GM12891 (cell line): Measurements from ENCODE around the gene TK2.

Source experiments
- DNase-seq: peaks from one replicate; pipeline ENCODE4 v3.0.0; 2011; ENCODE audit warnings: low spot score; ENCODE audit not compliant: insufficient read length
- FAIRE-seq: peaks from 2 replicates; lab custom pipeline; 2011; peaks lifted over from hg19 to GRCh38; lab: Jason Lieb, UNC
- PAX5 ChIP-seq: IDR thresholded peaks from 2 replicates; pipeline ENCODE4 v1.6.1; 2011; ENCODE audit warnings: low read length, moderate library complexity, mild to moderate bottlenecking; ENCODE audit not compliant: insufficient read depth, severe bottlenecking
- POLR2A ChIP-seq: IDR thresholded peaks from 2 replicates; pipeline ENCODE4 v1.6.1; 2011; ENCODE audit warnings: low read depth, low read length, control low read depth
- POLR2AphosphoS5 ChIP-seq: IDR thresholded peaks from 2 replicates; pipeline ENCODE4 v1.6.1; 2011; ENCODE audit warnings: low read depth, low read length, control low read depth
- POU2F2 ChIP-seq: IDR thresholded peaks from 2 replicates; pipeline ENCODE4 v1.6.1; 2011; ENCODE audit warnings: low read depth, mild to moderate bottlenecking, control low read depth, low read length, moderate library complexity
- SPI1 ChIP-seq: IDR thresholded peaks from 2 replicates; pipeline ENCODE4 v1.6.1; 2011; ENCODE audit warnings: low read depth, low read length, control low read depth
- TAF1 ChIP-seq: IDR thresholded peaks from 2 replicates; pipeline ENCODE4 v1.6.1; 2011; ENCODE audit warnings: low read depth, low read length, control low read depth

Gene TK2

DNA sequence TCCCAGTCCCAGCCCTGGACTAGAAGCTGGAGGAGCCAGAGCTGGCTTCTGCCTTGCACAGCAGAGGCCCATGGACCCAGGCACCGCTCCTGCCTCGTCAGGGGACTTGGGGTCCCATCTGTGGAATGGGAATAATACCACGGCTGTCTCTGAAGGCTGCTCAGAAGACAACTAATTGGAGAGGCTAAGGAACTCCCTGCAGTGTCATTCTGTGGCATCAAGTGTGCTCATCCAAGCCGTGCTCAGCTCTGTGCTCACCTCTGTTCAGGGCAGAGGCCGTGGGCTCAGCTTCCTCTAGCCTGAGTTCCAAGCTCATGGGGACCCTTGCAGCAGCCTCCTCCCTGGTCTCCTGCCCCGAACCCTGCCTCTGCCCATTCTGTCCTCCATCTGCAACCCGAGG lies 91.1 kb downstream of the TK2 start:
- DNase-seq: no peak
- FAIRE-seq: no peak
- TF ChIP-seq POU2F2 (no peak), TAF1 (no peak), POLR2A (no peak), PAX5 (no peak), POLR2AphosphoS5 (no peak), SPI1 (no peak)

DNA sequence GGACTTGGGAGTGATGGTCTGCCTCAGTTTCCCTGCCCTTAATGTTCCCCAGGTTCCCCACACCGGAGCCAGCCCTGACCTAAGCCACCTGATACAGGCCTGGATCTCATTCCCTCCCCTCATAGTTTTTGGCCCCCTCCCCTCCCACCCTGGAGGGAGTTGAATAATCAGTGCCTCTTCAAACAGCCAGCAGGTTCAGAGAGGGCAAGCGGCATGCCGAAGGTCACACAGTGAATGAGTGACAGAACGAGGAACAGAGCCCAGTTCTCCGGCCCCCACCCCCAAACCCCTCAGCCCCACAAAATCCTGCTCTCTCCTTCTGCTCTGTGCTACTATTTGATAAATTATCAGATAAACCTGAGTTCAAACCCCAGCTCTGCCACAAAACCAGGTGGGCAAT lies 91.6 kb downstream of the TK2 start:
- DNase-seq (no peak), FAIRE-seq (no peak)
- TF ChIP-seq POLR2A (no peak), SPI1 (no peak), PAX5 (no peak), POLR2AphosphoS5 (no peak), POU2F2 (no peak), TAF1 (no peak)
